HepG2 (cell line): ENCODE data around the gene C16orf86. TPM values are rescaled to one million over a fixed set of nuclear protein-coding genes. Genes with fewer than 3 reads are reported as not detected.

ENCODE experiments used
- ARNT ChIP-seq: fragments of 450-650 bp; IDR thresholded peaks from 2 replicates; pipeline ENCODE4 v1.6.1; 2017
- DDIT3 ChIP-seq: sonication (generic); formaldehyde crosslinking; IDR thresholded peaks from 2 replicates; pipeline ENCODE4 v1.4.0; 2020; ENCODE audit warnings: mild to moderate bottlenecking, missing genetic modification reagents
- FOSL2 ChIP-seq: sonication (generic); formaldehyde crosslinking; IDR thresholded peaks from 2 replicates; pipeline ENCODE4 v1.4.0; 2020; ENCODE audit warnings: missing genetic modification reagents
- KDM4B ChIP-seq: sonication (generic); formaldehyde crosslinking; IDR thresholded peaks from 2 replicates; pipeline ENCODE4 v1.4.0; 2020; ENCODE audit warnings: missing genetic modification reagents
- MED1 ChIP-seq: sonication (generic); formaldehyde crosslinking; IDR thresholded peaks from 2 replicates; pipeline ENCODE4 v1.4.0; 2020; ENCODE audit warnings: missing genetic modification reagents
- MXD1 ChIP-seq: sonication (generic); formaldehyde crosslinking; IDR thresholded peaks from 2 replicates; pipeline ENCODE4 v1.4.0; 2020; ENCODE audit warnings: mild to moderate bottlenecking, missing genetic modification reagents
- POGK ChIP-seq: sonication (generic); formaldehyde crosslinking; conservative IDR thresholded peaks from 2 replicates; pipeline ENCODE4 v1.8.0; 2022; ENCODE audit warnings: mild to moderate bottlenecking, moderate library complexity, missing genetic modification reagents
- RXRA ChIP-seq: sonication (generic); formaldehyde crosslinking; IDR thresholded peaks from 2 replicates; pipeline ENCODE4 v1.5.1; 2020; ENCODE audit warnings: missing genetic modification reagents
- SCMH1 ChIP-seq: sonication (generic); formaldehyde crosslinking; IDR thresholded peaks from 2 replicates; pipeline ENCODE4 v1.9.0; 2021; ENCODE audit warnings: missing genetic modification reagents, mild to moderate bottlenecking, borderline replicate concordance
- SKI ChIP-seq: fragments of 450-650 bp; IDR thresholded peaks from one replicate; pipeline ENCODE4 v1.6.1; 2018; ENCODE audit warnings: mild to moderate bottlenecking; ENCODE audit not compliant: partially characterized antibody
- SNAPC4 ChIP-seq: sonication (generic); formaldehyde crosslinking; IDR thresholded peaks from 2 replicates; pipeline ENCODE4 v1.4.0; 2020; ENCODE audit warnings: mild to moderate bottlenecking, missing genetic modification reagents
- SOX6 ChIP-seq, 2 experiments: fragments of 450-650 bp in 1 of 2; sonication (generic) in 1 of 2; formaldehyde crosslinking in 1 of 2; IDR thresholded peaks; 2 replicates each; pipeline versions ENCODE4 v1.4.0 to v1.6.1; 2017 to 2020; ENCODE audit warnings: antibody characterized with exemption in 1 of 2, mild to moderate bottlenecking in 1 of 2, missing genetic modification reagents in 1 of 2
- ZBTB1 ChIP-seq: sonication (generic); formaldehyde crosslinking; IDR thresholded peaks from 2 replicates; pipeline ENCODE4 v1.4.0; 2020; ENCODE audit warnings: missing genetic modification reagents, borderline replicate concordance
- ZNF235 ChIP-seq: sonication (generic); formaldehyde crosslinking; IDR thresholded peaks from 2 replicates; pipeline ENCODE4 v1.8.1; 2023; ENCODE audit warnings: mild to moderate bottlenecking, missing genetic modification reagents, borderline replicate concordance
- ZNF614 ChIP-seq: IDR thresholded peaks from 2 replicates; pipeline ENCODE4 v1.6.1; 2018; ENCODE audit warnings: missing biosample characterization, missing genetic modification reagents, inconsistent platforms, borderline replicate concordance
- ZNF687 ChIP-seq: sonication (generic); formaldehyde crosslinking; IDR thresholded peaks from 2 replicates; pipeline ENCODE4 v1.5.1; 2020; ENCODE audit warnings: mild to moderate bottlenecking, missing genetic modification reagents, moderate library complexity
- ZNF776 ChIP-seq: sonication (generic); formaldehyde crosslinking; IDR thresholded peaks from 2 replicates; pipeline ENCODE4 v1.4.0; 2020; ENCODE audit warnings: mild to moderate bottlenecking, missing genetic modification reagents
- ZNF879 ChIP-seq: sonication (generic); formaldehyde crosslinking; IDR thresholded peaks from 2 replicates; pipeline ENCODE4 v1.8.1; 2023; ENCODE audit warnings: missing genetic modification reagents
- polyA plus RNA-seq, 8 experiments: library from polyadenylated mRNA; depleted of rRNA in 3 of 8; stranded (reverse) in 7 of 8; unstranded in 1 of 8; fragments of >200 nt; fragmentation: Illumina TruSeq in 4 of 8; extraction: Trizol in 4 of 8; gene quantifications; 2 replicates each; pipeline versions ENCODE4 v1.2.1 to v1.2.3, GENCODE V29; 2011 to 2016; ENCODE audit warnings: low read depth in 4 of 8, missing spikeins in 1 of 8, mixed read lengths in 1 of 8; ENCODE audit not compliant: insufficient read depth in 1 of 8
- total RNA-seq, 5 experiments: library from RNA; depleted of rRNA; stranded (reverse); fragments of >200 nt; fragmentation: Illumina TruSeq; extraction: Trizol; gene quantifications; 2 replicates each; pipeline ENCODE4 v1.2.3, GENCODE V29; 2016; ENCODE audit warnings: low read depth in 1 of 5

The C16orf86 gene
- total and polyA plus RNA-seq, 2 of the 13 experiments (the other 11 are each of a cell fraction or from before 2014, with no cell fraction given) = 1.5 to 3.1 TPM

GRCh38 chr16:67660564-67661028, 6.0 kb upstream of the C16orf86 start, which contains the start of gene PARD6A (continued):
- TF ChIP-seq ZNF687 (CRISPR knock-in tag) = peak; percentile 27; the same call in 1 of the 2 replicates
- TF ChIP-seq ZNF614 = 0 out of 2 replicates have a peak, but pooled peaks have one; percentile 9
- TF ChIP-seq FOSL2 (CRISPR knock-in tag) = peak; percentile 63; the same call in 1 of the 2 replicates
- TF ChIP-seq ZNF235 (CRISPR knock-in tag) = 0 out of 2 replicates have a peak, but pooled peaks have one; percentile 53
- TF ChIP-seq ZNF776 (CRISPR knock-in tag) = peak; percentile 86; the same call in 1 of the 2 replicates
- TF ChIP-seq POGK (CRISPR knock-in tag) = no peak
- TF ChIP-seq DDIT3 (CRISPR knock-in tag) = no peak
- peak; percentile 77; the same call in 1 of the 2 replicates for TF ChIP-seq MXD1 (CRISPR knock-in tag)
- 0 out of 2 replicates have a peak, but pooled peaks have one; percentile 12 for TF ChIP-seq SNAPC4 (CRISPR knock-in tag)
- no peak for TF ChIP-seq SKI
- TF ChIP-seq ARNT = no peak
- TF ChIP-seq SCMH1 (CRISPR knock-in tag) = no peak
- TF ChIP-seq ZNF879 (CRISPR knock-in tag) = peak; percentile 48; the same call in 1 of the 2 replicates
- TF ChIP-seq ZBTB1 (CRISPR knock-in tag) = no peak
- 0 out of 2 replicates have a peak, but pooled peaks have one; percentile 12 for TF ChIP-seq MED1 (CRISPR knock-in tag)
- 0 out of 2 replicates have a peak, but pooled peaks have one; percentile 1 for TF ChIP-seq RXRA (CRISPR knock-in tag)
- no peak for TF ChIP-seq KDM4B (CRISPR knock-in tag)
- no peak for TF ChIP-seq SOX6 (IDR thresholded peaks at IDR 0.05)
- peak; percentile 52 for TF ChIP-seq SOX6 (CRISPR knock-in tag; IDR thresholded peaks at IDR 0.05)
